ENCODE results near the gene OLR1.
A peak's percentile ranks its signal among the peaks of the same experiment; 100 is the strongest.

DNA sequence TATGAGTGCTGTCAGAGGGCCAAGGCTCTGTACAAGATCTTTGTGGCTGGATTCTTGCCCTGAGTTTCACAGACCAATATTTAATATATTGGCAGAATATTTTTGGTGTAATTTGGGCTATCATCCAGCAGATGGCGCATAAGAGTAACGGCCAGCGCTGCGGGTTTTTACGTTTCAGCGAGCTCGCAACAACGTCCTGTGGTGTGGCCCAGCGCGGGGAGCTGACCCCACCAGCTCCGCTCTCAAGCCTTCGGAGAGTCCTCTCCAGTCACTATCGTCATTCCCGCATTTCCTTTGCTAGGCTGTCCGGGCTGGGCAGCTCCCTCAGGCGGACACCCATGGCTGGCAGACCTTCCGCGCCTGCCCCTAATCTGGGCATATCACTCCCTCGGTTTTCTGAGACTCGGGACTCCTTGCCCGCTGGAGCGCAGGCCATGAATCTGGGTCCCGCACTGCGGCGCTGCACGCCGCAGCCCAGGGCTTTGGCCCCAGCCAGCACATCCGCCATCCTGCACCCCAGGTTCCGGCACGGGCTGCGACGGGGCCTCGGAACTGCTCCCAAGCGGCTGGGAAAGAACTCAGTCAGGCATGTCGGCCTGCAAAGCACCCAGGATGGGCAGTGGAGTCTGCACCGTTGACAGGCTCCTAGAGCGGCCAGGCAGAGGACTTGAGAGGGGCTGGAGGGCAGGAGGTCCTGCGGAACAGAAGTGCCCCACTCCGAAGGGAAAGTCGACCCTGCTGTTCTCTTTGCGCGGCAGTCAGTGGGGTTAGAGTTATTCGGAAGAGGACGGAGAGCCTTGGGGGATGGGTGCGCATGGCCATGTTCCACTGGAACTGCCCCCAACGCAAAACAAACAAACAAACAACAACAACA lies 18.4 kb downstream of the OLR1 start:
- TF ChIP-seq, protein P1, sequence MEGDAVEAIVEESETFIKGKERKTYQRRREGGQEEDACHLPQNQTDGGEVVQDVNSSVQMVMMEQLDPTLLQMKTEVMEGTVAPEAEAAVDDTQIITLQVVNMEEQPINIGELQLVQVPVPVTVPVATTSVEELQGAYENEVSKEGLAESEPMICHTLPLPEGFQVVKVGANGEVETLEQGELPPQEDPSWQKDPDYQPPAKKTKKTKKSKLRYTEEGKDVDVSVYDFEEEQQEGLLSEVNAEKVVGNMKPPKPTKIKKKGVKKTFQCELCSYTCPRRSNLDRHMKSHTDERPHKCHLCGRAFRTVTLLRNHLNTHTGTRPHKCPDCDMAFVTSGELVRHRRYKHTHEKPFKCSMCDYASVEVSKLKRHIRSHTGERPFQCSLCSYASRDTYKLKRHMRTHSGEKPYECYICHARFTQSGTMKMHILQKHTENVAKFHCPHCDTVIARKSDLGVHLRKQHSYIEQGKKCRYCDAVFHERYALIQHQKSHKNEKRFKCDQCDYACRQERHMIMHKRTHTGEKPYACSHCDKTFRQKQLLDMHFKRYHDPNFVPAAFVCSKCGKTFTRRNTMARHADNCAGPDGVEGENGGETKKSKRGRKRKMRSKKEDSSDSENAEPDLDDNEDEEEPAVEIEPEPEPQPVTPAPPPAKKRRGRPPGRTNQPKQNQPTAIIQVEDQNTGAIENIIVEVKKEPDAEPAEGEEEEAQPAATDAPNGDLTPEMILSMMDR (IDR thresholded peaks at IDR 0.05) = peak; percentile 95
- no peak for TF ChIP-seq EZH2 (IDR thresholded peaks at IDR 0.05; ENCODE audit: borderline replicate concordance, insufficient read depth, low read depth, low read length, poor library complexity, severe bottlenecking)
